Measurements from ENCODE around the gene HECTD4.
"Not testable (repeated sequence)": the region's sequence is repeated elsewhere in the genome, so short reads cannot be mapped to it uniquely, and the experiment has no call there.

The HECTD4 gene

DNA sequence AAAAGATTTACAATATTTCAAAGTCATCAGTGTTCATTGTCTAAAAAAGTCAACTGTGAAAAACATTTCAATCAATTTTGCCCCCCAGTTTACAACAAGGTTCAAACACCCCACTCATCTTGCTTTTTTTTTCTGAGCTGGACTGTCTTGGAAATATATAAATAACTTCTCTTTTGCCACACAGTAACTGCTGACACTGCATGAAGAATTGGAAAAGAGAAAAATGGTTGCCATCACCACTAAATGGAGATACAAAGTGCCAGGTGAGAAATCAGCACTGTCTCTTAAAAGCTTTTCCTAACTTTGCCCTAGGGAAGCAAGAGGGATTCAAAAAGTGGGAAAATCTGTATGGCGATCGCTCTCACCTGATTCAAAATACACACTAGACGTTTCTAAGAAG is 155.5 kb downstream of the HECTD4 start:
- no peak for DNase-seq
- peaks cover 74% of the 10 kb centered on the region for H3K36me3 Mint-ChIP-seq (ENCODE audit: low read depth)
- no peak overlapping the region for H3K4me3 Mint-ChIP-seq
- H3K9me3 Mint-ChIP-seq: no peaks in the 10 kb centered on the region
- no peaks in the 10 kb centered on the region for H3K27me3 Mint-ChIP-seq (ENCODE audit: low read depth, poor library complexity)
- TF ChIP-seq, protein P1, sequence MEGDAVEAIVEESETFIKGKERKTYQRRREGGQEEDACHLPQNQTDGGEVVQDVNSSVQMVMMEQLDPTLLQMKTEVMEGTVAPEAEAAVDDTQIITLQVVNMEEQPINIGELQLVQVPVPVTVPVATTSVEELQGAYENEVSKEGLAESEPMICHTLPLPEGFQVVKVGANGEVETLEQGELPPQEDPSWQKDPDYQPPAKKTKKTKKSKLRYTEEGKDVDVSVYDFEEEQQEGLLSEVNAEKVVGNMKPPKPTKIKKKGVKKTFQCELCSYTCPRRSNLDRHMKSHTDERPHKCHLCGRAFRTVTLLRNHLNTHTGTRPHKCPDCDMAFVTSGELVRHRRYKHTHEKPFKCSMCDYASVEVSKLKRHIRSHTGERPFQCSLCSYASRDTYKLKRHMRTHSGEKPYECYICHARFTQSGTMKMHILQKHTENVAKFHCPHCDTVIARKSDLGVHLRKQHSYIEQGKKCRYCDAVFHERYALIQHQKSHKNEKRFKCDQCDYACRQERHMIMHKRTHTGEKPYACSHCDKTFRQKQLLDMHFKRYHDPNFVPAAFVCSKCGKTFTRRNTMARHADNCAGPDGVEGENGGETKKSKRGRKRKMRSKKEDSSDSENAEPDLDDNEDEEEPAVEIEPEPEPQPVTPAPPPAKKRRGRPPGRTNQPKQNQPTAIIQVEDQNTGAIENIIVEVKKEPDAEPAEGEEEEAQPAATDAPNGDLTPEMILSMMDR (IDR thresholded peaks at IDR 0.05): no peak
- no peaks in the 10 kb centered on the region for H3K4me1 Mint-ChIP-seq
- H3K27ac Mint-ChIP-seq: no peak overlapping the region

DNA sequence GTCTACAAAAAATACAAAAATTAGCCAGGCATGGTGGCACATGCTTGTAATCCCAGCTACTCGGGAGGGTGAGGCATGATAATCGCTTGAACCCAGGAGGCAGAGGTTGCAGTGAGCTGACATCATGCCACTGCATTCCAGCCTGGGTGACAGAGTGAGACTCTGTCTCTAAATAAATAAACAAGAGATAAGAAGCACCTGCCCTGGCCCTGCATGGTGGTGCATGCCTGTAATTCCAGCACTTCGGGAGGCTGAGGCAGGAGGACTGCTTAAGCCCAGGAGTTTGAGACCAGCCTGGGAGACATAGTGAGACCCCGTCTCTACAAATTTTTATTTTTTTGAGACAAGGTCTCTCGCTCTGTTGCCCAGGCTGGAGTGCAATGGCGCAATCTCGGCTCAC is 161.6 kb downstream of the HECTD4 start:
- H3K4me3 Mint-ChIP-seq; H3K9me3 Mint-ChIP-seq; DNase-seq; H3K27me3 Mint-ChIP-seq (ENCODE audit: low read depth, poor library complexity); H3K27ac Mint-ChIP-seq; H3K4me1 Mint-ChIP-seq: not testable (repeated sequence)
- peaks cover 65% of the 10 kb centered on the region for H3K36me3 Mint-ChIP-seq (ENCODE audit: low read depth)

DNA sequence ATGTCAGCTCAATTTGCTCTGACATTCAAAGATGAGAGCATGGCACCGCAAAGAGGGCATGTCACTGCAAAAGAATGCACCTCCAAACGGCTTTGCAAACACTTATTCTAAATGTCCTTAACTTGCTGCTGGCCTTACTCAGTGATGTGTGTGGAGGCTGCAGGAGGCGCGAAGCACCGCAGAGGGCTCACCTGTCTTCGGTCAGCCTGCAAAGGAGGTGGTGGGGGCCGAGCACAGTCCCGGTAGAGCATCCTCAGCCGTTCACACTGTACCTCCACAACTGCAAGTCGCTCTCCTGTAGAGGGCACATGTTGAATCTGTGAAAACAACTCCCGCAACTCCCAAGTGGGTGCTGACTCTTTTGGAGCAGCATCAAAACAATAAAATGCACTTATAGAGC is 163.0 kb downstream of the HECTD4 start:
- DNase-seq: no peak
- Mint-ChIP-seq H3K27me3 (ENCODE audit: low read depth, poor library complexity) (no peaks in the 10 kb centered on the region), H3K9me3 (no peaks in the 10 kb centered on the region), H3K4me1 (no peaks in the 10 kb centered on the region), H3K27ac (no peak overlapping the region), H3K4me3 (no peak overlapping the region), H3K36me3 (ENCODE audit: low read depth) (peaks cover 59% of the 10 kb centered on the region)
- TF ChIP-seq, protein P1 (IDR thresholded peaks at IDR 0.05): no peak

DNA sequence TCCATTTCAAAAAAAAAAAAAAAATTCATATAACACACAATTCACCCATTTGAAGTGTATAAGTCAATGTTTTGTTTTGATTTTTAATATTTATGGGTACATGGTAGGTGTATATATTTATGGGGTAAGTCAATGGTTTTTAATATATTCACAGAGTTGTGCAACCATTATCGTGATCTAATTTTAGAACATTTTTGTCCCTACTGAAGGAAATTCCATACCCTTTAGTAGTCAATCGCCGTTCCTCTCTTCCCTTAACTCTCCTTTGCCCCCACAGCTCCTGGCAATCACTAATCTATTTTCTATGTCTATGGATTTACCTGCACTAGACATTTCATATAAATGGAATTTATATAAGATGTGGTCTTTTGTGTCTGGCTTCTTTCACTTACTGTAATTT is 164.1 kb downstream of the HECTD4 start:
- Mint-ChIP-seq H3K4me3 (no peak overlapping the region), H3K36me3 (ENCODE audit: low read depth) (peaks cover 48% of the 10 kb centered on the region), H3K4me1 (no peaks in the 10 kb centered on the region), H3K27ac (no peak overlapping the region), H3K27me3 (ENCODE audit: low read depth, poor library complexity) (no peaks in the 10 kb centered on the region), H3K9me3 (no peaks in the 10 kb centered on the region)
- TF ChIP-seq, protein P1 (IDR thresholded peaks at IDR 0.05): no peak
- DNase-seq: no peak

DNA sequence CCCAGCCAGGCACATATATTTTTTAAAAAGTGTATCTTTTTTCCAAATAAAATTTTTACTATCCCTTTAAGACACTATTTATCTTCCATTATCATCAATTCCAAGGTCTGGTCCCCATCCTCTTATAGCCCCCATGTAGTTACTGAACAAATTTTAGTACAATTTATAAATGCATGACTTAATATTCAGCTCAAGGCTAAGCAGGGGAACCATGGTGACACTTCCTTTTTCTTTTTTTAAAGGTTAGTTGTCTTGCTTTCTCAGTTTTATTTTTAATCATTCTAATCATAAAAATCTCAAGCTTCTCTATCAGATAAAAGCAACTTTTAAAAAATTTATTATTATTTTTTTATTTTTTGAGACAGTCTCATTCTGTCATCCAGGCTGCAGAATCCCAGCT is 164.6 kb downstream of the HECTD4 start:
- Mint-ChIP-seq H3K36me3 (ENCODE audit: low read depth) (peaks cover 43% of the 10 kb centered on the region), H3K4me3 (no peak overlapping the region), H3K4me1 (no peaks in the 10 kb centered on the region), H3K9me3 (no peaks in the 10 kb centered on the region), H3K27ac (no peak overlapping the region), H3K27me3 (ENCODE audit: low read depth, poor library complexity) (no peaks in the 10 kb centered on the region)
- TF ChIP-seq, protein P1 (IDR thresholded peaks at IDR 0.05): no peak
- no peak for DNase-seq

DNA sequence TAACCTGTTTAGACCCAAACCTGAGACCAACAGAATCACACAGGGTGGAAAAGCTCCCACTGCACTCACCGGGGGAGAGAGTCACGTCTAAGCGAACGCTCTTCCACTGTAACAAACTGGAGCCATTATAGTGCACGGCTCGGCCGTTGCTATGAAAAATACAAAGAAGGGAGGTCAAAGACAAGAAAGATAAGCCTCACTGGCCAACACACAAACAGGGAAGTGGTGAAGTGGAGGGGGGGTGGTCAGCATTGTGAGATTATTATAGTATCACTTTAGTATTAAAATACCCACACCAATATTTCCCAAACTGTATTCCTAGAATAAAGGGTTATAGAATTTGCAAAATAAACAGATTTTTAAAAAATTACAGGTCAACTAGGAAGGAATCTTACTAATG is 166.0 kb downstream of the HECTD4 start:
- TF ChIP-seq, protein P1 (IDR thresholded peaks at IDR 0.05): no peak
- no peak for DNase-seq
- peaks cover 51% of the 10 kb centered on the region for H3K36me3 Mint-ChIP-seq (ENCODE audit: low read depth)
- H3K9me3 Mint-ChIP-seq: no peaks in the 10 kb centered on the region
- H3K27me3 Mint-ChIP-seq (ENCODE audit: low read depth, poor library complexity): no peaks in the 10 kb centered on the region
- H3K4me3 Mint-ChIP-seq: no peak overlapping the region
- no peaks in the 10 kb centered on the region for H3K4me1 Mint-ChIP-seq
- H3K27ac Mint-ChIP-seq: no peak overlapping the region
